Neural crest cell (in vitro differentiated cells): Measurements from ENCODE around the gene SNAPIN. TPM values are rescaled to one million over a fixed set of nuclear protein-coding genes. Genes with fewer than 3 reads are reported as not detected.

Experiments
- DNase-seq: peaks from one replicate; pipeline ENCODE4 v3.0.0; 2021; ENCODE audit warnings: low read depth, mixed read lengths, low spot score
- H3K27ac Mint-ChIP-seq: one replicate; pipeline ENCODE4 v1.8.0; 2021; ENCODE audit warnings: mild to moderate bottlenecking, mixed read lengths; ENCODE audit not compliant: unreplicated experiment
- H3K27me3 Mint-ChIP-seq: 2 replicates; pipeline ENCODE4 v1.8.0; 2021; ENCODE audit warnings: low read depth, mild to moderate bottlenecking, mixed read lengths
- H3K36me3 Mint-ChIP-seq: 2 replicates; pipeline ENCODE4 v1.8.0; 2021; ENCODE audit warnings: low read depth, mild to moderate bottlenecking, mixed read lengths
- H3K4me1 Mint-ChIP-seq: 2 replicates; pipeline ENCODE4 v1.8.0; 2021; ENCODE audit warnings: mixed read lengths
- H3K4me3 Mint-ChIP-seq: one replicate; pipeline ENCODE4 v1.8.0; 2021; ENCODE audit warnings: mild to moderate bottlenecking, mixed read lengths
- H3K9me3 Mint-ChIP-seq: 2 replicates; pipeline ENCODE4 v1.8.0; 2021; ENCODE audit warnings: mixed read lengths
- CTCF ChIP-seq: fragments of 200-600 bp; sonication (generic); conservative IDR thresholded peaks from 2 replicates; pipeline ENCODE4 v1.5.0; 2021; ENCODE audit warnings: antibody characterized with exemption, mild to moderate bottlenecking
- total RNA-seq: library from RNA; stranded (reverse); gene quantifications from 2 replicates; pipeline ENCODE4 v1.2.1, GENCODE V29; 2021

The SNAPIN gene
- total RNA-seq, 1 donor from 2014 or later: 55.4 TPM

GRCh38 chr1:153685544-153686340 lies 27.2 kb downstream of the SNAPIN start:
- no peaks in the 10 kb centered on the region for H3K9me3 Mint-ChIP-seq
- H3K4me3 Mint-ChIP-seq: no peak overlapping the region
- no peaks in the 10 kb centered on the region for H3K4me1 Mint-ChIP-seq
- no peak for TF ChIP-seq CTCF
- H3K27me3 Mint-ChIP-seq: peaks cover 44% of the 10 kb centered on the region
- H3K36me3 Mint-ChIP-seq: no peaks in the 10 kb centered on the region
- H3K27ac Mint-ChIP-seq: peak overlapping the region; percentile 78
- no peak for DNase-seq

- H3K4me1 Mint-ChIP-seq: no peaks in the 10 kb centered on the region
- peaks cover 26% of the 10 kb centered on the region for H3K27me3 Mint-ChIP-seq
- H3K4me3 Mint-ChIP-seq: no peak overlapping the region
- no peaks in the 10 kb centered on the region for H3K9me3 Mint-ChIP-seq
- no peak overlapping the region for H3K27ac Mint-ChIP-seq
- H3K36me3 Mint-ChIP-seq: no peaks in the 10 kb centered on the region
- no peak for TF ChIP-seq CTCF
- no peak for DNase-seq
Measured at GRCh38 chr1:153687346-153688125, 29.0 kb downstream of the SNAPIN start.

DNA sequence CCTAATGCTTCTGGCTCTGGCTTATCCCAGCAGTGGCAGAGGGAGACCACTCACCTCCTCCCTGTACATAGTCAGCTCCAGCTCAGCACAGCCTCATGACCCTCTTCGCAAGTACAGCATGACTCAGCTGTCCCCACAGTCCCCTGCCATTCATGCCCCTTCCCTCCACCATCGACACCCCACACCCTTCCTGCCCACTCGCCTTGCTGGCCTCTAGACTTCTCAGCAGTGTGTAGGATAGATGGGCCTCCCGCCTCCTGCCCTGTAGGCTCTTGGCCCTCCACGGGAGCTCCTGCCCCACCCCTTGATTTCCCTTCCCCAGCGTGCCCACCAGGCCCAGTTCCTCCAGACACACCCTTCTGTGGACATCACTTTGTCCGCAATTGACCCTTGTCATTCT lies 29.8 kb downstream of the SNAPIN start:
- DNase-seq: no peak
- no peak for TF ChIP-seq CTCF
- Mint-ChIP-seq H3K36me3 (no peaks in the 10 kb centered on the region), H3K4me1 (no peaks in the 10 kb centered on the region), H3K4me3 (no peak overlapping the region), H3K27me3 (peaks cover 20% of the 10 kb centered on the region), H3K9me3 (no peaks in the 10 kb centered on the region), H3K27ac (no peak overlapping the region)

GRCh38 chr1:153688736-153689328 lies 30.3 kb downstream of the SNAPIN start:
- Mint-ChIP-seq H3K9me3 (no peaks in the 10 kb centered on the region), H3K27ac (no peak overlapping the region), H3K36me3 (no peaks in the 10 kb centered on the region), H3K4me1 (no peaks in the 10 kb centered on the region), H3K27me3 (peaks cover 14% of the 10 kb centered on the region), H3K4me3 (no peak overlapping the region)
- TF ChIP-seq CTCF: no peak
- no peak for DNase-seq

DNA sequence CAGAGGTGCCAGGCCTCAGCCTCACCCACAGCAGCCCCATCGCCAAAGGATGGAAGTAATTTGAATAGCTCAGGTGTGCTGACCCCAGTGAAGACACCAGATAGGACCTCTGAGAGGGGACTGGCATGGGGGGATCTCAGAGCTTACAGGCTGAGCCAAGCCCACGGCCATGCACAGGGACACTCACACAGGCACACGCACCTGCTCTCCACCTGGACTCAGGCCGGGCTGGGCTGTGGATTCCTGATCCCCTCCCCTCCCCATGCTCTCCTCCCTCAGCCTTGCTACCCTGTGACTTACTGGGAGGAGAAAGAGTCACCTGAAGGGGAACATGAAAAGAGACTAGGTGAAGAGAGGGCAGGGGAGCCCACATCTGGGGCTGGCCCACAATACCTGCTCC lies 35.0 kb downstream of the SNAPIN start:
- Mint-ChIP-seq H3K9me3 (no peaks in the 10 kb centered on the region), H3K4me3 (no peak overlapping the region), H3K27ac (no peak overlapping the region), H3K4me1 (peaks cover 5% of the 10 kb centered on the region), H3K27me3 (no peaks in the 10 kb centered on the region), H3K36me3 (no peaks in the 10 kb centered on the region)
- no peak for TF ChIP-seq CTCF
- no peak for DNase-seq
